KOPT-K1 (cell line): Measurements from ENCODE around the gene MTA1.

Experiments
- H3K27ac ChIP-seq: fragments of 200-600 bp; sonication (generic); 2 replicates; pipeline ENCODE4 v1.5.1; 2016; ENCODE audit warnings: antibody characterized with exemption, mild to moderate bottlenecking, low read depth, low read length; ENCODE audit not compliant: poor library complexity, severe bottlenecking
- H3K36me3 ChIP-seq: fragments of 200-600 bp; sonication (generic); 2 replicates; pipeline ENCODE4 v1.5.1; 2017; ENCODE audit warnings: antibody characterized with exemption, mild to moderate bottlenecking, low read length, moderate library complexity; ENCODE audit not compliant: insufficient read depth
- H3K9me3 ChIP-seq: fragments of 200-600 bp; sonication (generic); 2 replicates; pipeline ENCODE4 v1.5.1; 2017; ENCODE audit warnings: antibody characterized with exemption, low read length, mild to moderate bottlenecking; ENCODE audit not compliant: insufficient read depth, poor library complexity, severe bottlenecking

The MTA1 gene

DNA sequence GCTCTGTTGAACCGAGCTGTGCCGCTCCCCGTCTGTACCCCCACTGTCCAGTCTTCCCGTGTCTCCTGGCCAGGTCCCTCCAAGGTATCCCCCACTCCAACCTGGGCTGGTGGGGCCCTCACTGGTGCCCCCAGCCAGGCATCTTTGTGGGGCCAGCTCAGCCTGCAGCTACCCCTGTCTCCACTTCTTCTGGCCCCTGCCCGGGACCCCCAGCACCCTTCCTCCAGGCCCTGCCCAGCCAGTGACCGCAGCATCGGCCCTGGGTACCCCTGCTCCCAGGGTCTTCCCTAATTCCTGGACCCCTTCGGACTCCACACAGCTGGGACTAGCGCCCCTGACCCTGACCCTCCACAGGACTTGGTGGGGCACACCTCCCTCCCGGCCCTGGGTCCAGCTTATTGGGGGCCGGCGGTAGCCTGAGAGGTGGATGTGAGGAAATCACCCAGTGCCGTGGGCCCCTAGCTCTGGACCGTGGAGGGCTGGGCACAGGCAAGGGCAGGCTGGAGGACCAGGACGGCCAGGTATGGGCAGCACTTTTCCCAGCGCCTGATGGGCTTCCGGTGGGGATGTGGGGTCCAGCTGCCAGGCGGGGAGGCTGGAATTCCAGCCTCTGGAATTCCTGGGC, 63.0 kb downstream of the MTA1 start:
- Histone ChIP-seq H3K9me3 (no peaks in the 10 kb centered on the region), H3K36me3 (no peaks in the 10 kb centered on the region), H3K27ac (no peak overlapping the region)

DNA sequence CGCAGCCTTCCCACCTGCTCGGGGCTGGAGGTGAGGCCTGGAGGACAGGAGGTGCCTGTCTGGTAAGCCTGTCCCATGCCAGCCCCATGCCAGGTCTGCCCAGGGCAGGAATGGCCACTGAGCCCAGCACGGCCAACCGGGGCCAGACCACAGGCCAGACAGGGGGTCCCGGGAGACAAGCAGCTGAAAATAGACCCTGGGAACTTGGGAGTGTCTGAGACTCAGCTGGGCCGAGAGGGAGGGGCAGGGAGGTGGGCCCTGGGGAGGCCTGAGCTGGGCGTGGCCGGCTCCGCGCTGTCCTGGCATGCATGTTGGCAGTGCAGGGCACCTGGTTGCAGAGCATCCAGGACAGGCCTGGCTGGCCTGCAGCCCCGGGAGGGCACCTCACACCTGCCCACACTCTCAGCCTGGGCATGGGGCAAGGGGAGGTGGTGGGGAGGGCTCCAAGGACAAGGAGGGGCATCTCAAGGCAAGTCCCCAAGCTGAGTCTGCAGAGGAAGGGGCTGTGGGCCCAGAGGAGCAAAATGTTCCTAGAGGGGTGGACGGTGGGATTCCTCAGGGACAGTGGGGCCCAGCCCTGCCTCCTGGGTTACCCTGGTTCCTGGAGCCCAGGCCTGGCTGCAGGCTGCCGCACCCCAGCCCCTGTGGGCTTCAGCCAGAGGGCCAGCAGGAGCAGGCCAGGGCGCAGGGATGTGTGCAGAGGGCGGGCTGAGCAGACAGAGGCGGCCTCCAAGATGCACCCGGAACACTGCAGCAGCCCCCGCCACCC, 63.9 kb downstream of the MTA1 start:
- Histone ChIP-seq H3K36me3 (no peaks in the 10 kb centered on the region), H3K27ac (no peak overlapping the region), H3K9me3 (no peaks in the 10 kb centered on the region)

DNA sequence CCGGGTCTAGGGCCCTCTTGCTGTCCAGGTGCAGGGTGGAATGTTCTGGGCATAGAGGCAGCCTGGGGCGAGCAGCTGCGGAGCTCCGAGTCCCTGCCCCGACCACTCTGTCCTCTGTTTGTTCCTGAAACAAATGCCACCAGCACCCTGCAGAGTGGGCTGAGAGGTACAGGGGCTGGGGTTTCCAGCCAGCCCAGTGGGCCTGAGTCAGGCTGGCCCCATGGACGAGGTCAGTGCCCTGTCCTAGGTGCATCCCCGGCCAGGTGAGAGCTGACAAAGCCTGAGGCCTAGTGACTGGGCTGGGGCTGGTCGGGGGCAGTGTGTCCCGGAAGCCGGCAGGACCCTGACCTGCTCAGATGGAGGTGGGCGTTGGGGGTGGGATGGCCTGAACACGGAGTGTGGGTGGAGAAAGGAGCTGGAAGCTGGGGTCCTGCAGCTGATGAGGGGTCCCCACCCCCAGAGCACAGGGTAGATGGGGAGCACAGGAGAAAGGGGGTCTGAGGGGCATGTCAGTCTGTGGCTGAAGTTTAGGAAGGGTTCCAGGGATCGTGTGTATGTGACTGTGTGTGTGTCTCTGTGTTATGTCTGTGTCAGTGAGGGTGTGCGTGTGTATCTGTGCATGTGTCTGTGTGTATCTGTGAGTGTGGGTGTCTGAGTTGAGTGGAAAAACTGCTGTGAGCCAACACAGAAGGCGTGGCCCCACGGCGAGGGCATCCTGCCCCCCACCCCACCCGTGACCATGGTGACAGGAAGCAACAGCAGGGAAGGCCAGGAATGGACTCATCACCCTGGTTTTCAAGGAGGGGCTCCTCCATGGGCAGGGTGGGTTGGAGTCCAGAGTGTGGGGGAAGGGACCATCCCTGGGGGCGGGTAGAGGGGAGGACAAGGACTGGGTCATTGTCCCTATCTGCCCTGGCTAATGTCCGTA, 64.7 kb downstream of the MTA1 start:
- no peaks in the 10 kb centered on the region for H3K36me3 ChIP-seq
- H3K9me3 ChIP-seq = no peaks in the 10 kb centered on the region
- H3K27ac ChIP-seq = no peak overlapping the region

DNA sequence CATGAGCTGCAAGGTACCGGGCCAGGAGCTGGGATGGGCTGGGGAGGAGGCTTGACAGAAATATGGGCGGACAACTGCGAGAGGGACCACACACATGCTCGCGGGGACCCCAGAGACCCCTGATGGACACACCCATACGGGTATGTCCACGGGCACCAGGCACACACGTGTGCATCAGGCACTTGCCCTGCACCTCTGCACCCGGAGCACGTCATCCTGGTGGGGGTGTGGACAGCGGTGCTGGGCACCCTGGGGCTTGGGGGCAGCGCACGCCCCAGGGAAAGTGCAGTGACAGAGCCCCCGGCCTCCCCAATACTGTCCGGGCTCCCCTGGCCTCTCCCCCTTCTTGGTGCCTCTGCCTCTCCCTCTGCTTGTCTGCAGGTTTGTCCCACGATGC, 65.4 kb downstream of the MTA1 start:
- H3K27ac ChIP-seq = no peak overlapping the region
- no peaks in the 10 kb centered on the region for H3K36me3 ChIP-seq
- H3K9me3 ChIP-seq = no peaks in the 10 kb centered on the region

DNA sequence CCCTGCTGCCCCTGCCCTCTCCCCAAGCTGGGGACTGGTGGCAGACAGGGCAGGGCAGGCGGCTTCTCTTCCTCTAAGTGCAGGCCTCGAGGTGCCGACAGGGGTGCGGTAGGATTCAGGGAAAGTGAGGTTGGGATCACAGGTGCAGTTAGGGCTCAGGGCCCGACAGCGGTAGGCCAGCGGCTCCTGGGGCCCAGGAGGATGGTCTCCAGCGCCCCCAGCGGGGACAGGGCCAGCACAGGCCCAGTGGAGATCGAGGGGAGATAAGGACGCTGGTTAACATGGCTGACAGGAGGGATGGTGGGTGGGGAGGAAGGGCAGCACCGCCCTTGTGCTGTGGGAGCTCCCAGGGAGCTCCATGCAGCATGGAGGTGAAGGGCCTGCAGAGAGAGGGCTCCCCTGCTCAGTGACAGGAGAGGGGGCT, 66.1 kb downstream of the MTA1 start:
- Histone ChIP-seq H3K27ac (no peak overlapping the region), H3K36me3 (no peaks in the 10 kb centered on the region), H3K9me3 (no peaks in the 10 kb centered on the region)

DNA sequence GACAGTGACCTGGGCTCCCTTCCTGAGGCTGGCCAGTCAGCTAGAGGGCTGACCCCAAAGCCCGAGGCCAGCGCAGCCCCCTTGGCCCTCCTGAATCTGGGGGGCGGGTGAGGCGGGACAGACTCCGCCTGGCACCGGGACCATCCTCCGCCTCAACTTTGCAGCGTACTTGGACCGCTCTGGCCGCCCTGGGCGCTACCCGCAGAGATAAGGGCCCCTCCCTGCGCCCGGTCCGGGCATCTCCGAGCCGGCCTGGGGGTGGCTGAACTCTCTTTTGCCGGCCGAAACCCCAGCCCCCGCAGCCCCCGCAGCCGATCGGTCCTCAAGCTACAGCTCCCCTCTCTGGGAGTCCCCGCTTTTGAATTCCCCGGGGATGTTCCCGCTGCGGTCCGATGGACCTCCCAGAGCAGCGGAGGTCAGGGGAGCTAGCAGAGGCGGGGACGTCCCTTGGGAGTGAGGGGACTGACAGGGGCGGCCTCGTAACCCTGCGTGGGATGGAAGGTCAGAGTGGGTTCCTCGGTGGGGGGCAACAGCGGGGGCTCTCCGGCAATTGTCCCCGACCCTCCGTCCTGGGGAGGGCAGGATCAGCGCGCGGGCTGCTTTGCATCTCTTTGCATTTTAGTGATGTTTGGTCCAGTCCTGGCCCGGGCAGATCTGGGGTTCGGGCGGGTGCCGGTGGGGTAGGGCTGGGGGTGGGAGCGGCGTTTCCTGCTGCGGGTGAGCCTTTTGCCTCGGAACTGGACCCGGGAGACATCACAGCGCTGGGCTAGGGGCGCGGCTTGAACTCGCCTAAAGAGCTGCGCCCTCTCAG, 66.7 kb downstream of the MTA1 start, which contains the start of gene CRIP1:
TSS of gene CRIP1 (plus strand) at position 724 of the 811 bp plus-strand sequence. CDS start 374 bp downstream, outside the sequence.
- Histone ChIP-seq H3K27ac (peak within 1 kb of the TSS; percentile 62), H3K9me3 (no peaks in the 10 kb centered on the region)

DNA sequence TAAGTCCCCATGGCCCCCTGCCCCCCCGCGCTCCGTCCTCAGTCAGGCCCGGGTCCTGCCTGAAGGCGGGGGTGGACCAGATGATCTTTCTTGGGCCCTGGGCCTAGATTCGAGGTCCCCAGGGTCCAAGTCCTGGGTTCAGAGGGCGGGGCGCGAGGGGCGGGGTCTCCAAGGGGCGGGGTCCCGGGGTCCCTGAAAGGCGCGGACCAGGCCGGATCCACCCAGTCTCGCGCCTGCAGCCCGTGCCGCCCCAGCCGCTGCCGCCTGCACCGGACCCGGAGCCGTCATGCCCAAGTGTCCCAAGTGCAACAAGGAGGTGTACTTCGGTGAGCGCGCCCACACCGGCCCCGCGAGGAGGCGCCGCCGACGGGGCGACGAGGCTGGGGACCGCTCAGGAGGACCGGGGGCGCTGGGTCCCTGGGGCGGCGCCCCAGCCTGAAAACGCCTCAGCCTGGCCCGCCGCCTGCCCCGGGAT, 67.4 kb downstream of the MTA1 start:
- Histone ChIP-seq H3K36me3 (no peaks in the 10 kb centered on the region), H3K9me3 (no peaks in the 10 kb centered on the region), H3K27ac (peak overlapping the region; percentile 62)

More for the DNA sequence above, 66.7 kb downstream of the MTA1 start, which contains the start of gene CRIP1:
- no peaks in the 10 kb centered on the region for H3K36me3 ChIP-seq

DNA sequence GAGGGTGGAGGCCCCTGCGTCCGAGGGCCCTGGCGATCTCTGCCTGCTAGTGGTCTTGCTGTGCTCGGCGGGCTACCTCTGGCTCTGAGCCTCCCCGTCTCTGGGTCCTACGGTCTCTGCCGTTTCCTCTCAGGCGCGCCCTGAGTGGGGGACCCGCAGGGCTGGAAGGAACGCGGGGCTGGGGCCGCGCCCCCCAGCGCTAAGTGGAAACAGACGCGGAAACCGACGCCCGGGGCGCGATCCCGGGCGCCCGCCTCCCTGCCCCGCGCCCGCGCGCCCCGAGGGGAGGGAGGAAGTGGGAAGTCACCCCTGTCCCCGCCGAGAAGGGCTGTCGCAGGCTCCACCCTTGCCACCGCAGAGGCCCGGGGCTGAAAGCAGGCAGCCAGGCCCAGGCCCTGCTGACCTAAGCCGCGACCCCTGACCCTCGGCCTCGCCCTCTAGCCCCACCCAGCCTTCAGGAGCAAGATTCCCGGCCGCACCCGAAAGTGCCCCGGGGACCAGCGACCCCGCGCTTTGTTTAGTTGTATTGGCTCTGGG, 67.9 kb downstream of the MTA1 start:
- Histone ChIP-seq H3K27ac (peak overlapping the region; percentile 62), H3K36me3 (peaks cover 3% of the 10 kb centered on the region; the same call in 1 of the 2 replicates), H3K9me3 (no peaks in the 10 kb centered on the region)

DNA sequence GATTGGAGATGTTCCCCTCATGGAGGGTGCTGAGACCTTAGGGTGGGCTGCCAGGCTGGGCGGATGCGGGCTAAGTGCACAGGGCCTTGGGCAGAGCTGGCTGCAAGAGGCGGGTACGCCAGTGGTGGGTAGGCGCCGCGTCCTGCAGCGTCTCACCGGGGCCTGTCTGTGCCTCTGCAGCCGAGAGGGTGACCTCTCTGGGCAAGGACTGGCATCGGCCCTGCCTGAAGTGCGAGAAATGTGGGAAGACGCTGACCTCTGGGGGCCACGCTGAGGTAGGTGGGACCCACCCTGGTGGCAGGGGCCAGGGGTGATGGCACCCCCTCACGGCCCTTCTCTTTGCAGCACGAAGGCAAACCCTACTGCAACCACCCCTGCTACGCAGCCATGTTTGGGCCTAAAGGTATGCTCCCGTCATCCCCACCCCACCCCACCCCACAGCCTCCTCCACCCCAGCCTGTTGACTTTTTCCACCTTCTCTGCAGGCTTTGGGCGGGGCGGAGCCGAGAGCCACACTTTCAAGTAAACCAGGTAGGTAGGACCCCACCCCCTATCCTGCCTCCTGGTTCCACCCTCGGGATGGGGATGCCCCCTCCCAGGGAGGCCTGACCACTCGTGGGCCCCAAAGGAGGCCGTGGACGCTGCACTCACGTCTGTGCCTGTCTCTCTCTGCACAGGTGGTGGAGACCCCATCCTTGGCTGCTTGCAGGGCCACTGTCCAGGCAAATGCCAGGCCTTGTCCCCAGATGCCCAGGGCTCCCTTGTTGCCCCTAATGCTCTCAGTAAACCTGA, 68.6 kb downstream of the MTA1 start:
- Histone ChIP-seq H3K36me3 (peaks cover 9% of the 10 kb centered on the region; the same call in 1 of the 2 replicates), H3K9me3 (no peaks in the 10 kb centered on the region), H3K27ac (peak overlapping the region; percentile 62)

DNA sequence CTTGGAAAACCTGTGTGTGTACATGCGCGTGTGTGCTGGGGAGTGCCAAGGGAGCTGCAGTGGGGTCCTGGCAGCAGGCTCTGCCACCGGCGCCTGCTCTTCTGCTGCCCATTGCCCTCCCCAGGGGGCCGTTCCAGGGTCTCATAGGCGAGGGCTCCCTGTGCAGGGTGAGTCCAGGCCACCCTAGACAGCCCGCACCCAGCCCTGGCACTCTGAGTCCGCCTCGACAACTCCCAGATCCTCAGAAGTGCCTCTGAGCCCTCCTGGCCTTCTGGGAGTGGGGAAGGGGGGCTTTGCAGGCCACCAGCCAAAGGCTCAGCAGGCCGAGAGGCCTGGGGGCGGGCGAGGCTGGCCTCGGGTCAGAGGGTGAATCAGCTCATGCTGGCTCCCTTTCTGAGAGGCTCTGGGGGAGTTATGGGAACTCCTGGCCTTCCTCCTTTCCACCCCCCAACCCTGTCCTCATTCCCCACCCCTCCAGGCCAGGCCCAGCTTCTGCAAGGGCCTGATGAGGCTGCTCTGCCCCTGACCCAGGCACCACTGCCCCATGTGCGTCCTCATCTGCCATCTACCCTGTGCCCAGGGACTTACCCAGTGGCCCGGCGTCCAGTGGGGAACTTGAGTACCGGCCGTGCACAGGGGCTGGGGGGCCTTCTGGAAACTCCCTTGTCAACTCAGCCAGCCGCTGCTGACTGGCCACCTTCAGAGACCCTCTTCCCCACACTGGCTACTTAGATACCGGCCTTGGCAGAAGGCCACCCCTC, 69.3 kb downstream of the MTA1 start:
- peak overlapping the region; percentile 88 for H3K27ac ChIP-seq
- peaks cover 14% of the 10 kb centered on the region; the same call in 1 of the 2 replicates for H3K36me3 ChIP-seq
- no peaks in the 10 kb centered on the region for H3K9me3 ChIP-seq

DNA sequence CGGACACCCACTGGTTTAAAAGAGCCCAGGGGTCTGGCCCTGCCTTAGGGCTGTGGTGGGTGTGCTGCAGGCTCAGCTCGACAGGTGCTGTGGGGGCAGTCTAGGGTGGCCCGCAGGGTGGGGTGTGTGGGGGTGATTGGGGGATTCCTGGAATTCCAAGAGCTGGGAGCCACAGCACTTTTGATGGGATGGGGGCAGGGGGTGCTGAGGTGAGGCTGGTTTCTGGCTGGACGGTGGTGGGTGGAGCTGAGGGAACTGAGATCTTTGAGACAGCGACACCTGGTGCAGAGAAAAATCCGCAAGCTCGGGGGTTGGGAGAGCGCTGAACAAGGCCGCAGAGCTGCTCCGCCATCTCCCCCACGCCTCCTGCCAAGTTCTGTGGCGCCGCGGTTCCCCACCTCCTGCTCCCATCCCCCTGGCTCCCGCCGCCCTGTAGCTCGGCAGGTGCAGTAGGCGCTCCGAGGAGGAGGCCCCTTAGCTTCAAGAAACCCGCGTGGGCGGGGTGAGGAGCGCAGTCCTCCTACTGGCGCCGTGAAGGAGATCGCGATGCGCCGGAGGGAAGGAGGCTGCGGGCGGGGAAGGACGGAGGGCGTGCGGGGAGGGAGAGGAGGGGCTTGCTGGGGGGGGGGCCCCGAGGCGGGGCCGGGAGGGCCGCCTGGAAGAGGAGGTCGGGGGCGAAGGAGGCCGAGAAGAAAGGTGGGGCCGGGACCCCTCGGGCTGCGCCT, 70.1 kb downstream of the MTA1 start:
- Histone ChIP-seq H3K36me3 (peaks cover 18% of the 10 kb centered on the region; the same call in 1 of the 2 replicates), H3K27ac (peak overlapping the region; percentile 88), H3K9me3 (no peaks in the 10 kb centered on the region)

DNA sequence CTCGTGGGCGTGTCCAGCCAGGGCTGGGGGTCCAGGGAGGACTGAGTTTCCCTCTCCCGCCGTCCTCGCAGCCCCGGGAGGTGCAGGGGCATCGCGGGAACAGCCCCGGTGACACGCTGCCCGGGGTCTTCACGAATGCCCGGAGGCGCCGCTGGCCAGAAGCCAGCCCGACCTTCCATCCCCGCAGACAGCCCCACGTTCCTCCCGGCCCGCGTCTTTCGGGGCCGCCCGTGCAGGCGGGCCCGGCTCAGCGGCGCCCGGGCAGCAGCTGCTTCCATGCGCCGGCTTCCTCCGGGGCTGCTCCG, 70.6 kb downstream of the MTA1 start:
- Histone ChIP-seq H3K36me3 (peaks cover 22% of the 10 kb centered on the region; the same call in 1 of the 2 replicates), H3K27ac (peak overlapping the region; percentile 88), H3K9me3 (no peaks in the 10 kb centered on the region)
